NT2/D1 (cell line): Measurements from ENCODE around the gene C2orf78.
A peak's percentile ranks its signal among the peaks of the same experiment; 100 is the strongest.
"Not testable (repeated sequence)": the region's sequence is repeated elsewhere in the genome, so short reads cannot be mapped to it uniquely, and the experiment has no call there.

Source experiments
- DNase-seq: peaks from one replicate; pipeline ENCODE4 v3.0.0-alpha.2; 2011; ENCODE audit warnings: low read depth, low spot score
- H3K27me3 ChIP-seq: 2 replicates; pipeline ENCODE4 v1.6.0; 2011; ENCODE audit warnings: mild to moderate bottlenecking; ENCODE audit not compliant: insufficient read length, insufficient read depth
- H3K36me3 ChIP-seq: 2 replicates; pipeline ENCODE4 v1.6.1; 2011; ENCODE audit warnings: mild to moderate bottlenecking, low read length, mixed read lengths; ENCODE audit not compliant: insufficient read depth, insufficient read length
- H3K4me1 ChIP-seq: 2 replicates; pipeline ENCODE4 v1.5.1; 2011; ENCODE audit not compliant: insufficient read depth, insufficient read length
- H3K4me3 ChIP-seq: 2 replicates; pipeline ENCODE4 v1.5.1; 2011; ENCODE audit warnings: low read depth; ENCODE audit not compliant: insufficient read length
- H3K9ac ChIP-seq: 2 replicates; pipeline ENCODE4 v1.6.0; 2011; ENCODE audit warnings: low read depth; ENCODE audit not compliant: insufficient read length
- H3K9me3 ChIP-seq: 2 replicates; pipeline ENCODE4 v1.5.1; 2011; ENCODE audit warnings: mild to moderate bottlenecking, low read length; ENCODE audit not compliant: insufficient read depth
- SUZ12 ChIP-seq: IDR thresholded peaks from 2 replicates; pipeline ENCODE4 v1.6.1; 2011; ENCODE audit not compliant: insufficient read length, insufficient read depth; ENCODE audit errors: extremely low read depth
- YY1 ChIP-seq: IDR thresholded peaks from 2 replicates; pipeline ENCODE4 v1.6.1; 2011; ENCODE audit not compliant: insufficient read length, insufficient read depth
- ZNF274 ChIP-seq: IDR thresholded peaks from 2 replicates; pipeline ENCODE4 v1.6.1; 2011; ENCODE audit warnings: mild to moderate bottlenecking, low read depth, low read length

Gene C2orf78

DNA sequence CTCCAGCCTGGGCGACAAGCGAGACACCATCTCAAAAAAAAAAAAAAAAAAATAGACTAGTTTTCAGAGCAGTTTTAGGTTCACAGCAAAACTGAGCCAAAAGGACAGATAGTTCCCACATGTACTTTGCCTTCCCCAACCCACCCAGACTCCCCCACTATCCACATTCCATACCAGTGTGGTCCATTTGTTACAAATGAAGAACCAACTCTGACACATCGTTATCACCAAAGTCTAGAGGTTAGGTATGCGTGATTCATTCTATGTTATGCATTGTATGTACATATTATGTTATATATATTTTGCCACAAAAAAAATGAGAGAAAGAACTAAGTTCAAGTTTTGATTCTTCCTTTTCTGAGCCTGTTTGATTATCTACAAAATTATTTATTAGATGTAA, 7.6 kb upstream of the C2orf78 start:
- Histone ChIP-seq H3K9me3 (no peaks in the 10 kb centered on the region), H3K4me1 (no peaks in the 10 kb centered on the region), H3K27me3 (no peaks in the 10 kb centered on the region), H3K4me3 (no peak overlapping the region), H3K9ac (no peak overlapping the region), H3K36me3 (peaks cover 47% of the 10 kb centered on the region)
- TF ChIP-seq SUZ12, result no peak
- no peak for TF ChIP-seq YY1
- no peak for TF ChIP-seq ZNF274
- DNase-seq, result no peak

GRCh38 chr2:73776869-73777519, 7.0 kb upstream of the C2orf78 start:
- peaks cover 47% of the 10 kb centered on the region for H3K36me3 ChIP-seq
- no peak for TF ChIP-seq YY1
- no peak for TF ChIP-seq ZNF274
- no peak for TF ChIP-seq SUZ12
- no peaks in the 10 kb centered on the region for H3K27me3 ChIP-seq
- no peaks in the 10 kb centered on the region for H3K9me3 ChIP-seq
- H3K4me1 ChIP-seq, result no peaks in the 10 kb centered on the region
- no peak overlapping the region for H3K9ac ChIP-seq
- H3K4me3 ChIP-seq, result no peak overlapping the region
- no peak for DNase-seq

GRCh38 chr2:73778867-73779466, 5.0 kb upstream of the C2orf78 start:
- H3K9me3 ChIP-seq, DNase-seq: not testable (repeated sequence)

GRCh38 chr2:73779467-73780236, 4.3 kb upstream of the C2orf78 start, which contains the start of gene DUSP11:
Gene DUSP11, minus strand, starts transcription at chr2:73780103. Its CDS starts 129 bp downstream, at chr2:73779974.
- DNase-seq, result peak; percentile 93
- no peaks in the 10 kb centered on the region for H3K9me3 ChIP-seq
- H3K9ac ChIP-seq, result peak within 1 kb of the TSS; percentile 83
- no peak for TF ChIP-seq ZNF274
- no peak for TF ChIP-seq YY1
- no peak for TF ChIP-seq SUZ12
- no peaks in the 10 kb centered on the region for H3K27me3 ChIP-seq
- peaks cover 24% of the 10 kb centered on the region for H3K36me3 ChIP-seq
- H3K4me1 ChIP-seq, result no peaks in the 10 kb centered on the region
- H3K4me3 ChIP-seq, result peak within 1 kb of the TSS; percentile 72

More at GRCh38 chr2:73778867-73779466, 5.0 kb upstream of the C2orf78 start:
- Histone ChIP-seq H3K4me3 (peak overlapping the region; percentile 72), H3K9ac (peak overlapping the region; percentile 83), H3K36me3 (peaks cover 31% of the 10 kb centered on the region)
- H3K4me1 ChIP-seq, H3K27me3 ChIP-seq: not testable (repeated sequence)

DNA sequence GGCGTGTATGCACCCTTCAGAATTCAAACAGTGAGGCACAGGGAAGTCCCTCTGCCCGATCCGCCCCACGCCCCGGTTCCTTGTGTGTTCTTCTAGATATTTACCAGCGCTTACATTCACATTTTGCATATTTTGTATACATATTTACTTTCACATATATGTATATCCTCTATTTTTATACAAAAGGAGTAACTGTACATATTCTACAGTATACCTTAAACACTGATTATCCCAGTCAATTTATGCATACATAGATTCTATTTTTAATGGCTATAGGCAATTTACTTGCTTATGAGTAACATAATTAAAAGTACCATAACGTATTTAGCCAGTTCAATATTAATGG, 3.8 kb upstream of the C2orf78 start:
- TF ChIP-seq YY1 (no peak), ZNF274 (no peak), SUZ12 (no peak)
- H3K9me3 ChIP-seq, result no peaks in the 10 kb centered on the region
- H3K9ac ChIP-seq, result no peak overlapping the region
- H3K4me3 ChIP-seq, result peak overlapping the region; percentile 72
- H3K4me1 ChIP-seq, result no peaks in the 10 kb centered on the region
- peaks cover 20% of the 10 kb centered on the region for H3K36me3 ChIP-seq
- DNase-seq, result no peak
- H3K27me3 ChIP-seq, result no peaks in the 10 kb centered on the region

DNA sequence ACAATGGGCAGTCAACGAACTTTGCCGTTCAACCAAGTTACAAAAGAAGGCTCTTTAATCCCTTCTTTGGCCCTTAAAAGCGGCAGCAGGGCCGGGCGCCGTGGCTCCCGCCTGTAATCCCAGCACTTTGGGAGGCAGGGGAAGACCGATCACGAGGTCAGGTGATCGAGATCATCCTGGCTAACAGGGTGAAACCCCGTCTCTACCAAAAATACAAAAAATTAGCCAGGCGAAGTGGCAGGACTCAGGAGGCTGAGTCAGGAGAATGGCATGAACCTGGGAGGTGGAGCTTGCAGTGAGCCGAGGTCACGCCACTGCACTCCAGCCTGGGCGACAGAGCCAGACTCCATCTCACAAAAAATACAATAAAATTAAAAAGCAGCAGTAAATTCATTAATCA, 581 bp upstream of the C2orf78 start:
- not testable (repeated sequence) for H3K27me3 ChIP-seq, H3K36me3 ChIP-seq, H3K4me3 ChIP-seq, H3K9ac ChIP-seq, H3K9me3 ChIP-seq, H3K4me1 ChIP-seq, DNase-seq

DNA sequence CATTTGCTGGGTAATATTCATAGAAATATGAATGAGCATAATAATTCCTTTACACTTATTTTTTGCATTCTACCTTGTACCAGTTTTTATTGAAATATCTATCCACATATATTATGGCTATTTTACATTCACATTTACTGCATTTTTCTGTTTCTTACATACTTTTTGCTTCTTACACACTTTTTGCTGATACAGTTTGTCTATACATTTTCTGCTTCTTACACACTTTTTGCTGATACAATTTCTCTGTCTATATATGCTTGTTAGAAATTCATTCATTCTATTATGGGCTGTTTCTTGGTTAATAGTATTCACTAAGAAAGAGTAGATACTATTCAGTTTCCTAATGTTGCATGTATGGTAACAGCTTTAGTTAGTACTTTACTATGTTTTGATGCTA, 27.9 kb downstream of the C2orf78 start:
- H3K36me3 ChIP-seq, result no peaks in the 10 kb centered on the region
- H3K9me3 ChIP-seq, result no peaks in the 10 kb centered on the region
- no peaks in the 10 kb centered on the region for H3K27me3 ChIP-seq
- DNase-seq, result no peak
- H3K4me1 ChIP-seq, result no peaks in the 10 kb centered on the region
- no peak overlapping the region for H3K9ac ChIP-seq
- no peak overlapping the region for H3K4me3 ChIP-seq
- TF ChIP-seq SUZ12 (no peak), YY1 (no peak), ZNF274 (no peak)
